ENCODE measurements around the gene ATP5F1E.

- TF ChIP-seq POLR2A (IDR thresholded peaks at IDR 0.05; ENCODE audit: low read length) (no peak), GATA1 (IDR thresholded peaks at IDR 0.05; ENCODE audit: low read depth, low read length) (no peak)
These were observed 48.9 kb upstream of the ATP5F1E start for GRCh38 chr20:59081036-59081435.
